ENCODE measurements around the gene FKBP5. TPM values are rescaled to one million over a fixed set of nuclear protein-coding genes. Genes with fewer than 3 reads are reported as not detected.

FKBP5 gene
- total RNA-seq, 1 donor from 2014 or later = 62.4 TPM

DNA sequence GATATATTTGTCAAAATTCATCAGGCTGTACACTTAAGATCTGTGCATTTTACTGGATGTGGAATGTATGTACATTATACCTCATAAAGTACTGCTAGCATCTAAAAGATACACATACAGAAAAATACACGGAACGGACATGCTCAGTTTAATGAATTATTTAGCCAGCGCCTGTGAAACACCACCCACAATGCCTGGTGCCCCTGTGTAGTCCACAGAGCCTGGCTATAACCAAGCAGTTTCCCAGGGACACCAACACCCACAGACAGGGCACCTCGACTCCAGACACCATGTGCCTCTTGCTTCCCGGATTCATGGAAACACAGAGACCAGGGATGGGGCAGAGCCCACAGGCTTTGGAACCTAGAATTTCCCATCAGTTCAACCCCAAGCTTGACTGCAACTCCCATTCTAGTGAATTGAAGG lies 30.7 kb upstream of the FKBP5 start:
- Mint-ChIP-seq H3K27ac (peak overlapping the region; percentile 86), H3K4me3 (peak overlapping the region; percentile 55), H3K4me1 (ENCODE audit: low read depth) (peaks cover 57% of the 10 kb centered on the region), H3K27me3 (ENCODE audit: insufficient read depth) (peaks cover 3% of the 10 kb centered on the region), H3K9me3 (no peaks in the 10 kb centered on the region), H3K36me3 (ENCODE audit: low read depth) (no peaks in the 10 kb centered on the region)
- intact Hi-C loops (cut with micrococcal nuclease) = loop anchor here (1.0 to 2.0 kb wide), 6 partner anchors 9 to 51 kb away; partner anchors contain the start of gene FKBP5
- DNase-seq (ENCODE audit: low spot score) = no peak

DNA sequence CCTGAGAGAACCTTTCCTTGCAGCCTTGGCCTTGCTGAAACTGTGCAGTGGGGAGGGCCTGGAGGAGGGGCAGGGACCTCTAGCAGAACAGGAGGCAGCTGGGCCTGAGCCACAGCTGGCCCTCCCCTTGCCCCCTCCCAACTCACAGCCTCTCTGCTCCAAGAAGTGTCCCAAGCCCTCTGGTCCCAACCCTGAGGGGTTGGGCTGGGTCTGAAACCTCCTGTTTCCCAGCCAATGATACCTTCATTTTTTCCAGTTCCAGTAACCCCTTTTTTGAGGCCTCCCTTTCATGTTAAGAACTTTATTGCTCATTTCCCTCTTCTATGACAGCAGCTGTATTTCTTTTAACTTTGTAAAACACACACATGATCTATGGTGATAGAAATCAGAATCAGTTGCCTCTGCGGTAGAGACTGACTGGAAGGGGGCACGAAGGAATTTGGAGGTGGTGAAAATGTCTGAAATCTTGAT lies 30.2 kb upstream of the FKBP5 start:
- Mint-ChIP-seq H3K9me3 (no peaks in the 10 kb centered on the region), H3K27me3 (ENCODE audit: insufficient read depth) (no peaks in the 10 kb centered on the region), H3K4me1 (ENCODE audit: low read depth) (peaks cover 54% of the 10 kb centered on the region), H3K36me3 (ENCODE audit: low read depth) (no peaks in the 10 kb centered on the region), H3K27ac (peak overlapping the region; percentile 86), H3K4me3 (peak overlapping the region; percentile 55)
- intact Hi-C loops (cut with micrococcal nuclease) = loop anchor here (1.0 to 2.0 kb wide), 6 partner anchors 9 to 50 kb away; partner anchors contain the start of gene FKBP5
- no peak for DNase-seq (ENCODE audit: low spot score)

DNA sequence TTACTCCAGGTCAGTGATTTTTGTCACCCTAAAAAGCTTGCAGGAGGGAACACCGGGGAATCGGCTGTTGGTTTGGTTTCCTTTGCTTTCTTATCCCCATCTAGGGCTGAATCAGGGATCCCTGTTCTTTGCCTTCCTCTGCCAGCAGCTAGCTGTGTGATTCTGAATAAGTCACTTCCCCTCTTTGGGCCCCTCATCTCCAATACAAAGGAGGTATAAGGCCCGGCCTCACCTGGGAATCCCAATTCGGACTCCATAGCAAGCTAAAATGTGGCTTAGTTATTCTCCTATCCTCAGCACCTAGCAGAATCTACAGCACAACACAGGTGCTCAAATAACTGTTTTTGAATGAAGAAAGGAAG lies 29.6 kb upstream of the FKBP5 start:
- Mint-ChIP-seq H3K27me3 (ENCODE audit: insufficient read depth) (no peaks in the 10 kb centered on the region), H3K36me3 (ENCODE audit: low read depth) (no peaks in the 10 kb centered on the region), H3K27ac (peak overlapping the region; percentile 86), H3K9me3 (no peaks in the 10 kb centered on the region), H3K4me3 (peak overlapping the region; percentile 55), H3K4me1 (ENCODE audit: low read depth) (peaks cover 56% of the 10 kb centered on the region)
- DNase-seq (ENCODE audit: low spot score) = no peak
- intact Hi-C loops (cut with micrococcal nuclease) = loop anchor here (2.0 kb wide), 4 partner anchors 14 to 50 kb away; partner anchors contain the start of gene FKBP5

- Mint-ChIP-seq H3K36me3 (ENCODE audit: low read depth) (no peaks in the 10 kb centered on the region), H3K4me1 (ENCODE audit: low read depth) (peaks cover 60% of the 10 kb centered on the region), H3K4me3 (peak overlapping the region; percentile 60), H3K27me3 (ENCODE audit: insufficient read depth) (no peaks in the 10 kb centered on the region), H3K9me3 (no peaks in the 10 kb centered on the region), H3K27ac (peak overlapping the region; percentile 62)
- intact Hi-C loops (cut with micrococcal nuclease) = loop anchor here (2.0 kb wide), 4 partner anchors 15 to 49 kb away; partner anchors contain the start of gene FKBP5
- DNase-seq (ENCODE audit: low spot score) = no peak
These were observed 29.0 kb upstream of the FKBP5 start for GRCh38 chr6:35717449-35718374.

DNA sequence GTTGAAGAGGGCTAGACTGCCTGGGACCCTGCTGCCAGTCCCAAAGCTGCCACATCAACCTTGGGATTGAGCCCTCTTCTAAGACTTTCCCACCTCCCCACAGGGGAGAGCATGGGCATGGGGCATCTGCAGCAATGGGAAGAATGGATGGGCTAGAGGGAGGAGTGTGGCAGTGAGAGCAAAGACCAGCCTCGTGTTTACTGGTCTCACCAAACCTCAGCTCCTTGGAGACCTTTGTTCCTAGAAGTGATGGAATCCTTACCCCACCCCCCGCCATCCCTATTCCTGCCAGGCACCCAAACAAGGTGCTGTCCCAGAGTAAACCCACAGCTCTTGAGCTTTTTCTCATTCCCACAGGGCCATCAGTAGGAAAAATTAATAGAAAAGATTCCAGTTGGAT lies 28.1 kb upstream of the FKBP5 start:
- Mint-ChIP-seq H3K27ac (peak overlapping the region; percentile 62), H3K9me3 (no peaks in the 10 kb centered on the region), H3K4me3 (no peak overlapping the region), H3K27me3 (ENCODE audit: insufficient read depth) (no peaks in the 10 kb centered on the region), H3K36me3 (ENCODE audit: low read depth) (no peaks in the 10 kb centered on the region), H3K4me1 (ENCODE audit: low read depth) (peaks cover 61% of the 10 kb centered on the region)
- DNase-seq (ENCODE audit: low spot score) = no peak
- intact Hi-C loops (cut with micrococcal nuclease) = no loop called here

DNA sequence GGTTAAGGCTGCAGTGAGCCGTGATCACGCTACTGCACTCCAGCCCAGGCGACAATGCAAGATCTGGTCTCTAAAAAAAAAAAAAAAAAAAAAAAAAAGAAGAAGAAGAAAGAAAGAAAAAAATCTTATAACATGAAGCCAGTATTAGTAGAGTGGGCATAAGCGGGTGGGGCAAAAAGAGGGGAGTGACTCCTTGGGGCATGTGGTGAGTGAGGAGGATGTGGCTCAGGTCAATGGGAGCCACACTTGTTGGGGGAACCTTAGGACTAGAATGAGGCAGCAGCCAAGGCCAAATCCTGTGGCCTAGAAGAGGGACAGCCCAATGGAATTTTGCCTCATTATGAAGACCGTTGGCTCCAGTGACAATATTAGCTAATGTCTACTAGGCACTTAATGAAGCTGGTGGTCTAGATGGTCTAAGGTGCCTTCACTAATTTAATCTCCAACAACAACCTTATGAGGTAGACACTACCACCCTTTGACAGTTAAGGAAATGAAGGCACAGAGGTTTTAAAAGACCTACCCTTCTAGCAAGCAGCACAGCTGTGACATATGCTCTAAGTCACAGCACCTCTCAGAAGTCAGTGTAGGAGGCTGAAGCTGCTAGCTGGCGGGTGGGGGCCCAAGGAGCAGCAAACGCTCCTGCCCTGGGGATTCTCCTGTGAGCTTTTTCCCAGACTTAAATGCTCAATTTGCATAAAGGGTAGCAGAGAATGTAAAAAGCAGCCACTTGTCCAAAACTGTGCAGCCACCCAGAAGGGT lies 24.5 kb upstream of the FKBP5 start:
- H3K27me3 Mint-ChIP-seq (ENCODE audit: insufficient read depth) = no peaks in the 10 kb centered on the region
- no peak overlapping the region for H3K27ac Mint-ChIP-seq
- H3K9me3 Mint-ChIP-seq = peaks cover 8% of the 10 kb centered on the region
- DNase-seq (ENCODE audit: low spot score) = no peak
- peaks cover 4% of the 10 kb centered on the region for H3K36me3 Mint-ChIP-seq (ENCODE audit: low read depth)
- peaks cover 56% of the 10 kb centered on the region for H3K4me1 Mint-ChIP-seq (ENCODE audit: low read depth)
- intact Hi-C loops (cut with micrococcal nuclease) = no loop called here
- no peak overlapping the region for H3K4me3 Mint-ChIP-seq

DNA sequence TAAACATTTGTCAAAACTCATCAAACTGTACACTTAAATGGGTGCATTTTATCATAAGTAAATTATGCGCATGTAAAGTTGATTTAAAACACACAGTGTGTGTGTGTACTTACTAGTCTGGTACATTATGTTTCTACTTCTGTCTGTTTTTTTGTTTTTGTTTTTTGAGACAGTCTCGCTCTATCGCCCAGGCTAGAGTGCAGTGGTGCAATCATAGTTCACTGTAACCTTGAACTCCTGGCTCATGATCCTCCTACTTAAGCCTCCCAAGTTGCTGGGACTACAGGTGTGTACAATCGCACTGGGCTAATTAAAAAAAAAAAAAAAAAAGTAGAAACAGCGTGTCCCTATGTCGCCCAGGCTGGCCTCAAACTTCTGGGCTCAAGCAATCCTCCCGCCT lies 23.0 kb upstream of the FKBP5 start:
- H3K27me3 Mint-ChIP-seq (ENCODE audit: insufficient read depth) = no peaks in the 10 kb centered on the region
- H3K27ac Mint-ChIP-seq = no peak overlapping the region
- peaks cover 8% of the 10 kb centered on the region for H3K9me3 Mint-ChIP-seq
- peaks cover 51% of the 10 kb centered on the region for H3K4me1 Mint-ChIP-seq (ENCODE audit: low read depth)
- intact Hi-C loops (cut with micrococcal nuclease) = no loop called here
- DNase-seq (ENCODE audit: low spot score) = no peak
- no peak overlapping the region for H3K4me3 Mint-ChIP-seq
- H3K36me3 Mint-ChIP-seq (ENCODE audit: low read depth) = peaks cover 4% of the 10 kb centered on the region

GRCh38 chr6:35710241-35710847 lies 21.6 kb upstream of the FKBP5 start:
- intact Hi-C loops (cut with micrococcal nuclease) = loop anchor here (1.0 kb wide), 6 partner anchors 9 to 109 kb away; partner anchors contain the start of gene FKBP5
- H3K27me3 Mint-ChIP-seq (ENCODE audit: insufficient read depth) = no peaks in the 10 kb centered on the region
- H3K27ac Mint-ChIP-seq = peak overlapping the region; percentile 82

GRCh38 chr6:35708585-35708984 lies 19.9 kb upstream of the FKBP5 start:
- Mint-ChIP-seq H3K4me1 (ENCODE audit: low read depth) (peaks cover 46% of the 10 kb centered on the region), H3K4me3 (no peak overlapping the region), H3K27ac (no peak overlapping the region), H3K9me3 (peaks cover 13% of the 10 kb centered on the region), H3K27me3 (ENCODE audit: insufficient read depth) (no peaks in the 10 kb centered on the region), H3K36me3 (ENCODE audit: low read depth) (peaks cover 4% of the 10 kb centered on the region)
- intact Hi-C loops (cut with micrococcal nuclease) = no loop called here
- DNase-seq (ENCODE audit: low spot score) = no peak

More at GRCh38 chr6:35710241-35710847, 21.6 kb upstream of the FKBP5 start:
- peaks cover 50% of the 10 kb centered on the region for H3K4me1 Mint-ChIP-seq (ENCODE audit: low read depth)
- no peak for DNase-seq (ENCODE audit: low spot score)
- peak overlapping the region; percentile 50 for H3K4me3 Mint-ChIP-seq
- H3K9me3 Mint-ChIP-seq = peaks cover 8% of the 10 kb centered on the region
- H3K36me3 Mint-ChIP-seq (ENCODE audit: low read depth) = peaks cover 4% of the 10 kb centered on the region

DNA sequence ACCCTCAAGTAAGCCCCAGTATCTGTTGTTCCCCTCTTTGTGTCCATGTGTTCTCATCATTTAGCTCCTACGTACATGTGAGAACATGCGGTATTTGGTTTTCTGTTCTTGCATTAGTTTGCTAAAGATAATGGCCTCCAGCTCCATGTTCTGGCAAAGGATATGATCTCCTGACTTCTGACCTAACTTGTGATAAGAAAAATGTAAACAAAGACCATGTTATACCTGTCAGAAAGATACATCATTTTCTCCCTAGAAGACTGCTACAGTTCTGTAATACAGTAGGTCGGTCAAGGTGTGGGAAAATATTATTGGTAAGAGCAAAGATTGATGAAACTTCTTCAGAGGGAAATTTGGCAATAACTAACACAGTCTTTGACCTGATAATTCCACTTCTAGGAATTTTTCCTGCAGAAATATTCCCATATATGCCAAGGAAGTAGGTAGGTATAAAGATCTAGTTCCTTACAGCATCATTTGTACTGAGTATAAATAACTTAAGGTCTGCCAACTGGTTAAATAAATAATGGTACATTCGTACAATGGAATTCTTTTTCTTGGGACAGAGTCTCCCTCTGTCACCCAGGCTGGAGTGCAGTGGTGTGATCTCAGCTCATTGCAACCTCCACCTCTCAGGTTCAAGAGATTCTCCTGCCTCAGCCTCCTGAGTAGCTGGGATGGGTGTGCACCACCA lies 19.1 kb upstream of the FKBP5 start:
- Mint-ChIP-seq H3K9me3 (peaks cover 13% of the 10 kb centered on the region), H3K27me3 (ENCODE audit: insufficient read depth) (no peaks in the 10 kb centered on the region), H3K27ac (no peak overlapping the region), H3K36me3 (ENCODE audit: low read depth) (peaks cover 4% of the 10 kb centered on the region), H3K4me3 (no peak overlapping the region), H3K4me1 (ENCODE audit: low read depth) (peaks cover 38% of the 10 kb centered on the region)
- intact Hi-C loops (cut with micrococcal nuclease) = no loop called here
- no peak for DNase-seq (ENCODE audit: low spot score)

DNA sequence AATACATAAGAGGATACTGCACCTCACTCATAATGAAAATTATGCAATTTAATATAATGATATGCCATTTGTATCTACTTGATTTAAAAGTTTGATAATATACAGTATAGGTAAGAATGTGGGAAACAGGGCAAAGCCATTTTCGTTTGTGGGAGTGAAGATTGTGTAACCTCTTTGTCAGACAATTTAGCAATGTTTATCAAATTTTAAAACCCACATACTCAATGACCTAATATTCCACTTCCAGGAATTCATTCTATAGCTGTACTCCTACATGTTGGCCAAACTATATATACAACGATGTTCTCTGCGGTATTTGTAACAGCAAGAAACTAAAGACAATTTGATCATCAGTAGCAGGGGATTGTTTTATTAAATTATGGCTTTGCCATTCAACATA lies 17.8 kb upstream of the FKBP5 start:
- peaks cover 13% of the 10 kb centered on the region for H3K9me3 Mint-ChIP-seq
- no peak overlapping the region for H3K27ac Mint-ChIP-seq
- no peaks in the 10 kb centered on the region for H3K27me3 Mint-ChIP-seq (ENCODE audit: insufficient read depth)
- no peak for DNase-seq (ENCODE audit: low spot score)
- H3K4me3 Mint-ChIP-seq = no peak overlapping the region
- H3K4me1 Mint-ChIP-seq (ENCODE audit: low read depth) = peaks cover 36% of the 10 kb centered on the region
- intact Hi-C loops (cut with micrococcal nuclease) = no loop called here
- peaks cover 4% of the 10 kb centered on the region for H3K36me3 Mint-ChIP-seq (ENCODE audit: low read depth)

GRCh38 chr6:35703554-35703953 lies 14.8 kb upstream of the FKBP5 start:
- no peak for DNase-seq (ENCODE audit: low spot score)
- intact Hi-C loops (cut with micrococcal nuclease) = no loop called here
- no peaks in the 10 kb centered on the region for H3K27me3 Mint-ChIP-seq (ENCODE audit: insufficient read depth)

More at GRCh38 chr6:35703554-35703953, 14.8 kb upstream of the FKBP5 start:
- no peak overlapping the region for H3K27ac Mint-ChIP-seq
- H3K9me3 Mint-ChIP-seq = peaks cover 6% of the 10 kb centered on the region
- H3K4me3 Mint-ChIP-seq = no peak overlapping the region
- H3K36me3 Mint-ChIP-seq (ENCODE audit: low read depth) = peaks cover 1% of the 10 kb centered on the region
- H3K4me1 Mint-ChIP-seq (ENCODE audit: low read depth) = peaks cover 15% of the 10 kb centered on the region
